GM12892 (cell line): Measurements from ENCODE around the gene ANKRD13A.

Source experiments
- POLR2A ChIP-seq: IDR thresholded peaks from 2 replicates; pipeline ENCODE4 v1.6.1; 2011; ENCODE audit warnings: low read depth, low read length, control low read depth
- POLR2AphosphoS5 ChIP-seq: IDR thresholded peaks from 2 replicates; pipeline ENCODE4 v1.6.1; 2011; ENCODE audit warnings: low read depth, low read length, control low read depth

- TF ChIP-seq POLR2AphosphoS5 (no peak), POLR2A (no peak)
These were observed 31.7 kb upstream of the ANKRD13A start for GRCh38 chr12:109967383-109968031.
